NCI-H1092 (cell line): Measurements from ENCODE around the gene ZNF524.
"Not testable (repeated sequence)": the region's sequence is repeated elsewhere in the genome, so short reads cannot be mapped to it uniquely, and the experiment has no call there.

ENCODE experiments used
- DNase-seq: peaks from one replicate; lab custom pipeline; 2025; lab: John Stamatoyannopoulos, UW

Gene ZNF524

DNA sequence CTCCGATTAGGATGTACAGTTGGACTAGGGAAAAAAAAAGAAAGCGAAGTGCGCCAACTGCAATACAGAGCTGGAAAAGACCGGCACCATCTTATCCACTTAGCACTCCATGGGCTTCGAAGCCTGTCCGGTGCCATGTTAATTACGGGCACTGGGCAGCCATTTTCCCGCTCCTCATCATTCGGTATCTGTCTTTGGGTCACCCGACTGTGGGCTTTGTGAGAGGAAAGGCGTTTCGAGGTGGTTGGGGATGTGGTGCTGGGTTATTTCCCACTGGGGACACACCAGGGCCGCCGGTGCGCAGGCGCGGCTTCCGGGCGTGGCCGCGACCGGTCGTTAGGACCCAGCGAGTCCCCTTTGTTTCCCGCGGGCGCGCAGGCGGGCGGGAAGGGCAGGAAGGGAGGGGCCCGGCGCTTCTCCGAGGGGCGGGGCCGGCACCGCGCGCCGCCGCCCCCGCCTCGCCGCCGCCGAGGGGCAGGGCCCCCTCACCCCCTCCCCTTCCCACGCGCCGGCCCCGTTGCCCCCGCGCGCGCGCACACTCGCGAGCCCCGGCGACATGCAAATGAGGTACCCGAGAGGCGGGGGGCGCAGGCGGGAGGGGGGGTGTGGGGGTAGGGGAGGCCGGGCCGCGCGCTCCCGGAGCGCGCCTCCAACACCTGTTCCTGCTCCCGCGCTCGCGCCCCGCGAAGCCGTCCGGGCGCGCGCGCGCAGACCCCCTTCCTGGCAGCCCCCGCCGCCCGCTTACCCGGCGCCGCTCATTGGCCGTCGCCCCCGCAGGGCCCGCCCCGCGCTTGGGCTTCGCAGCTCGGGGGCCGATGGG is at the start of gene ZNF524:
Gene ZNF524 (plus strand): TSS at position 447 of the 820 bp plus-strand sequence. CDS start 1,825 bp downstream, outside the sequence.
- DNase-seq, result peak; percentile 90

DNA sequence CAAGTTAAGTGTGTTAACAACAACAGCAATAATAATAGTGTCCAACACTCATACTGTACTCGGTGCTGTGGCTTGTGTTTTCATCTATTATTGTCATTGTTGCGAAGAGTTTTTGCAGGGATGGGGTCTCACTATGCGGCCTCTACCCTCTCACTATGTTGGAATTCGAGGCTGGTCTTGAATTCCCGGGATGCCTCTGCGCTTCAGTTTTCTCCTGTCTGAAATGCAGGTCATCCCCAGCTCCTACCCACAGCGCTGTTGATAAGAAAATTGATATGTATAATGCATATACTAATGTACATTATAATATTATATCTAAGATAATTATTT is 49.8 kb upstream of the ZNF524 start:
- no peak for DNase-seq

- DNase-seq, result no peak
Measured at GRCh38 chr19:55552206-55552605, 47.9 kb upstream of the ZNF524 start.

GRCh38 chr19:55552620-55553019 is 47.5 kb upstream of the ZNF524 start:
- DNase-seq, result no peak

DNA sequence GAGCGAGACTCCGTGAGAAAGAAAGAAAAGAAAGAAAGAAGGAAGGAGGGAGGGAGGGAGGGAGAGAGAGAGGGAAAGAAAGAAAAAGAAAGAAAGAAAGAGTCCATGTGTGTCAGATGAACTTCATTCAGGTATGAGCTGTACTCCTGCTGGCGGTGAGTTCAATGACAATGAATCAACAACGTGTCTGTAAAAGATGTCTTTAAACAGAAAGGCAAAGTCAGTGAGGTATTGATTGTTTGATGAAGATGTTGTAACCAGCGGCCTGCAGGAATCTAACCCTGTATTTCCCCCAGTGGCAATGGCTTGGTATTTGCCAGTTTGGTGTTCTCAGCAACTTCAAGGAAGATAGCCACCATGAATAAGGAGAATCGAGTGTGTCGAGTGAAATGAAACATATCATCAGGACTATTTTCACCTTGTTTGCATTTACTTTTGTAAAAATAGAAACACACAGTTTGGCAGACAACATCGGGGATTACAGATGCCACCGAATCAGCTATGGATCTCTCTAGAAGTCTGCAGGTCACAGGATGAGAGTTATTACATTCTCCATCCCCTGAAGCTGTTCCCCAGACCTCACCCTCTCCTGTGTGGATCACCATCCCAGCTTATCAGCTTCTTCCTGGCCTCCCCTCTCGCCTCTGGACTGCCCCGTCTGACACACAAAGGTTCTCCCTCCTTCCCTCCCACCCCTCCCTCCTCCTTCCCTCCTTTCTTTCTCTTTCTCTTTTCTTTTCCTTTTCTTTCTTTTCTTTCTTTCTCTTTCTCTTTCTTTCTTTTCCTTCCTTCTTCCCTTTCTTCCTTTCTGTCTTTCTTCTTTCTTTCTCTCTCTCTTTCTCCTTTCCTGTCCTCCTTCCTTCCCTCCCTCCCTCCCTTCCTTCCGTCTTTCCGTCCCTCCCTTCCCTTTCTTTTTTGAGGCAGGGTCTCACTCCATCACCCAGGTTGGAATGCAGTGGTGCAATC is 46.6 kb upstream of the ZNF524 start:
- DNase-seq, result no peak

GRCh38 chr19:55554302-55554701 is 45.8 kb upstream of the ZNF524 start:
- no peak for DNase-seq

GRCh38 chr19:55554741-55555152 is 45.3 kb upstream of the ZNF524 start:
- DNase-seq, result no peak

GRCh38 chr19:55559684-55560083 is 40.4 kb upstream of the ZNF524 start:
- DNase-seq, result no peak

- DNase-seq, result peak; percentile 35
Measured at GRCh38 chr19:55563261-55563690, 36.8 kb upstream of the ZNF524 start.

DNA sequence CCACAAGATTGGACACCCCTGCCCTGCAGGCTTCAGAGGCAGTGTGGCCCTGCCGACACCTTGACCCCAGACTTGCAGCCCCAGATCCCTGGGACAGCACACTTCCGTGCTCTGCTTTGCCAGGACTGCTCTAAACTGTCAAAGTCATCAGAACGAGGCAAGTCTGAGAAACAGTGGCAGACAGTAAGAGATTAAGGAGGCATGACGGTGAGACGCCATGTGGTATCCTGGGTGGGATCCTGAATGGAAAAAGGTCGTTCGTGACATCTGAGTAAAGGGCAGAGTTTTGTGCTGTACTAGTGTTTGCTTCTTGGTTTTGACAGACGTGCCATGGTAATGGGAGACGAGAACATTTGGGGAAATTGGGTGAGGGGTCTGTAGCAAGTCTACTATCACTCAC is 33.3 kb upstream of the ZNF524 start:
- DNase-seq, result no peak

DNA sequence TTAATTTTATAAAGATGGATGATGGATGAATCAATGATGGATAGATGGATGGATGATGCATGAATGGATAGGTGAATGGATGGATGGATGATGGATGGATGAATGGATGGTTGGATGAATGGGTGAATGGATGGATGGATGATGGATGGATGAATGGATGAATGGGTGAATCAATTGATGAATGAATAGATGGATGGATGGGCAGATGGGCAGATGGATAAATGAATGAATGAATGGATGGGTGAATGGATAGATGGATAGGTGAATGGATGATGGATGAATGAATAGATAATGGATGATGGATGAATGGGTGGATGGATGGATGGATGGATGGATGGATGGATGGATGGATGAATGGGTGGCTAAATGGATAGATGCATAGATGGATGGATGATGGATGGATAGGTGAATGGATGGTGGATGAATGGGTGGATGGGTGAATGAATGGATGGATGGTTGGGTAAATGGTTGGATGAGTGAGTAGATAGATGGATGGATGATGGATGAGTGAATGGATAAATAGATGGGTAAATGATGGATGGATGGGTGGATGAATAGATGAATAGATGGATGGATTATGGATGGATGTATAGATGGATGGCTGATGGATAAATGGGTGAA is 32.3 kb upstream of the ZNF524 start:
- DNase-seq, result no peak

- not testable (repeated sequence) for DNase-seq
Measured at GRCh38 chr19:55569477-55569876, 30.6 kb upstream of the ZNF524 start.

DNA sequence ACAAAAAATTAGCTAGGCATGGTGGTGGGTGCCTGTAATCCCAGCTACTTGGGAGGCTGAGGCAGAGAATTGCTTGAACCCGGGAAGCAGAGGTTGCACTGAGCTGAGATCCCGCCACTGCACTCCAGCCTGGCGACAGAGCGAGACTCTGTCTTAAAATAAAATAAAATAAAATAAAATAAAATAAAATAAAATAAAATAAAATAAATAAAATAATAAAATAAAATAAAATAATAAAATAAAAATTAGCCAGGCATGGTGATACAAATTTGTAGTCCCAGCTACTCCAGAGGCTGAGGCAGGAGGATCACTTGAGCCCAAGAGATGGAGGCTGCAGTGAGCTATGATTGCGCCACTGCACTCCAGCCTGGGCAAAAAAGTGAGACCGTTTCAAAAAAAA is 26.2 kb upstream of the ZNF524 start:
- DNase-seq, result not testable (repeated sequence)

GRCh38 chr19:55576746-55577145 is 23.3 kb upstream of the ZNF524 start:
- DNase-seq, result no peak

GRCh38 chr19:55578031-55578760 is 21.9 kb upstream of the ZNF524 start:
- no peak for DNase-seq

GRCh38 chr19:55578761-55579747 is 21.0 kb upstream of the ZNF524 start:
- DNase-seq, result no peak

- no peak for DNase-seq
Measured at GRCh38 chr19:55579766-55580621, 20.1 kb upstream of the ZNF524 start.

- DNase-seq, result peak; percentile 77
Measured at GRCh38 chr19:55580628-55581144, 19.4 kb upstream of the ZNF524 start, which contains the start of gene ZNF579. Gene ZNF579, minus strand, starts transcription at chr19:55580848. Its CDS starts 1,209 bp downstream, at chr19:55579639.
